Upper lobe of left lung (tissue), 6 donors: ENCODE results near the gene RNF11. TPM values are rescaled to one million over a fixed set of nuclear protein-coding genes. Genes with fewer than 3 reads are reported as not detected.

Source experiments
- ATAC-seq, 2 donors: fragments of 200-7000 bp; cut with Tn5 transposase; one replicate each; pipeline ENCODE4 v1.9.1; 2022; ENCODE audit warnings: mild to moderate bottlenecking in 2 of 2, moderate library complexity in 2 of 2; ENCODE audit not compliant: low FRiP score in 2 of 2
- DNase-seq, 2 donors: peaks; one replicate each; pipeline ENCODE4 v3.0.0-alpha.2; 2019 to 2020
- H3K27ac ChIP-seq, 4 donors: fragments of 200-600 bp; sonication (generic); one replicate each; pipeline ENCODE4 v1.5.1; 2016 to 2019
- H3K27me3 ChIP-seq, 4 donors: fragments of 200-600 bp; sonication (generic); one replicate each; pipeline ENCODE4 v1.5.1; 2017 to 2019
- H3K36me3 ChIP-seq, 4 donors: fragments of 200-600 bp; sonication (generic); one replicate each; pipeline ENCODE4 v1.5.1; 2016 to 2019
- H3K4me1 ChIP-seq, 4 donors: fragments of 200-600 bp; sonication (generic); one replicate each; pipeline ENCODE4 v1.5.1; 2018 to 2019
- H3K4me3 ChIP-seq, 4 donors: fragments of 200-600 bp; sonication (generic); one replicate each; pipeline ENCODE4 v1.5.1; 2017 to 2019; ENCODE audit warnings: mild to moderate bottlenecking in 2 of 4, moderate library complexity in 1 of 4
- H3K9me3 ChIP-seq, 4 donors: fragments of 200-600 bp; sonication (generic); one replicate each; pipeline ENCODE4 v1.5.1; 2018 to 2019
- CTCF ChIP-seq, 6 experiments: fragments of 450-650 bp in 4 of 6; fragments of 200-600 bp in 2 of 6; sonication (generic) in 2 of 6; IDR thresholded peaks; one replicate each; pipeline ENCODE4 v1.5.1; 2016 to 2019; ENCODE audit warnings: antibody characterized with exemption in 6 of 6
- EP300 ChIP-seq, 4 donors: sonication (generic); formaldehyde crosslinking; IDR thresholded peaks; one replicate each; pipeline ENCODE4 v1.5.1; 2017; ENCODE audit warnings: antibody characterized with exemption in 4 of 4, control low read depth in 2 of 4
- POLR2A ChIP-seq, 4 donors: fragments of 450-650 bp; IDR thresholded peaks; one replicate each; pipeline ENCODE4 v1.5.1; 2016 to 2017; ENCODE audit warnings: antibody characterized with exemption in 4 of 4, mild to moderate bottlenecking in 2 of 4
- POLR2AphosphoS5 ChIP-seq, 2 donors: sonication (generic); formaldehyde crosslinking; IDR thresholded peaks; one replicate each; pipeline ENCODE4 v1.5.1; 2017; ENCODE audit warnings: antibody characterized with exemption in 2 of 2
- WGBS, 2 donors: methylation state at CpG; one replicate each; pipeline ENCODE4 v1.1.5; 2017 to 2018; 5-methylcytosine and 5-hydroxymethylcytosine counted together
- total RNA-seq, 6 donors: library from RNA; depleted of rRNA in 4 of 6; stranded (reverse); fragments of >200 nt in 4 of 6; gene quantifications; one replicate each; pipeline versions ENCODE4 v1.1.0 to v1.2.1, GENCODE V29; 2016 to 2021
- donor health status: DM: no; HTN: no; CAD: no; lungs with moderate emphysema.
- donor health status: DM: no; HTN: yes; CAD: no; lungs with severe emphysema.

Gene RNF11
- total RNA-seq, 6 donors from 2014 or later = 26.2 to 125 (median 78.8) TPM

DNA sequence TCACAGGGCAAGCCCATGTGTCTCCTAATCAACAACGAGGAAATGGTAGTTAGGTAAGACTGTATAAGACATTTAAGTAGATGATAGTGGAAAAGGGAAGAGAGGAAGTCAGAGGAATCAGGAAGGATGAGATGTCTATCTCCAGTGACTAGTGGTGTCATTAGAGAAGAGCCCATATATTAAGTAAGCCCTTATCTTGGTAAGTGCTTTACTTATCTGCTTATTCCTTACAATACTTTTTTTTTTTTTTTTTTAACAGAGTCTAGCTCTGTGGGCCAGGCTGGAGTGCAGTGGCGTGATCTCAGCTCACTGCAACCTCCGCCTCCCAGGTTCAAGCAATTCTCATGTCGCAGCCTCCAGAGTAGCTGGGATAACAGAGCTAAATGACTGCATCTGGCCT is 29.5 kb downstream of the RNF11 start:
- Histone ChIP-seq H3K4me3 (no peak overlapping the region), H3K36me3 (peaks cover 0 to 9% (median 2%) of the 10 kb centered on the region in 4 donors), H3K4me1 (peaks cover 35 to 53% (median 48%) of the 10 kb centered on the region in 4 donors), H3K9me3 (no peaks in the 10 kb centered on the region), H3K27ac (no peak overlapping the region), H3K27me3 (no peaks in the 10 kb centered on the region)
- TF ChIP-seq EP300 (IDR thresholded peaks at IDR 0.05) = no peak
- DNase-seq (no peak), ATAC-seq (no peak)
- 79% methylated on average over 4 of the region's 4 CpGs for WGBS, 2 donors

GRCh38 chr1:51266181-51266580 is 30.1 kb downstream of the RNF11 start:
- H3K27me3 ChIP-seq = no peaks in the 10 kb centered on the region
- H3K4me1 ChIP-seq = peaks cover 31 to 48% (median 44%) of the 10 kb centered on the region in 4 donors
- TF ChIP-seq CTCF (IDR thresholded peaks at IDR 0.05) = no peak
- no peak for TF ChIP-seq POLR2A (IDR thresholded peaks at IDR 0.05)
- no peak for TF ChIP-seq EP300 (IDR thresholded peaks at IDR 0.05)
- no peak for TF ChIP-seq POLR2AphosphoS5 (IDR thresholded peaks at IDR 0.05)
- H3K4me3 ChIP-seq = no peak overlapping the region
- H3K27ac ChIP-seq = no peak overlapping the region
- H3K36me3 ChIP-seq = peaks cover 0 to 15% (median 2%) of the 10 kb centered on the region in 4 donors
- 96 to 97% methylated on average over 2 of the region's 2 CpGs for WGBS, 2 donors
- DNase-seq (no peak), ATAC-seq (no peak)
- no peaks in the 10 kb centered on the region for H3K9me3 ChIP-seq

DNA sequence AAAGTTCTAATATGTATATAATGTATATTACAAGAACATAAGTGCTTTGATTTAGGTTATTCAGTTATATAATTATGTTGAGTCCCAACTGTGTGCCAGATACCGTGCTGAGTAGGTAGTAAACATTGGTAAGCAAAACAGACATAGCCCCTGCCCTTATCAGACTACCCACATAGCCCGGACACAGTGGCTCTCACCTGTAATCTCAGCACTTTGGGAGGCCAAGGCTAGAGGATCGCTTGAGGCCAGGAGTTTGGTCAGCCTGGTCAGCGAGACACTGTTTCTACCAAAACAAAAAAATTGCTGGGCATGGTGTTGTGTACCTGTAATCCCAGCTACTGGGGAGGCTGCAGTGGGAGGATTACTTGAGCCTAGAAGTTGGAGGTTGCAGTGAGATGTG is 30.7 kb downstream of the RNF11 start:
- no peaks in the 10 kb centered on the region for H3K9me3 ChIP-seq
- ATAC-seq (no peak), DNase-seq (no peak)
- WGBS, 2 donors = 99 to 100% methylated on average over 4 of the region's 4 CpGs
- peaks cover 0 to 21% (median 2%) of the 10 kb centered on the region in 4 donors for H3K36me3 ChIP-seq
- TF ChIP-seq POLR2AphosphoS5 (IDR thresholded peaks at IDR 0.05) (no peak), EP300 (IDR thresholded peaks at IDR 0.05) (no peak), POLR2A (IDR thresholded peaks at IDR 0.05) (no peak)
- no peak overlapping the region for H3K4me3 ChIP-seq
- no peak overlapping the region for H3K27ac ChIP-seq
- H3K27me3 ChIP-seq = no peaks in the 10 kb centered on the region
- peaks cover 26 to 45% (median 38%) of the 10 kb centered on the region in 4 donors for H3K4me1 ChIP-seq

DNA sequence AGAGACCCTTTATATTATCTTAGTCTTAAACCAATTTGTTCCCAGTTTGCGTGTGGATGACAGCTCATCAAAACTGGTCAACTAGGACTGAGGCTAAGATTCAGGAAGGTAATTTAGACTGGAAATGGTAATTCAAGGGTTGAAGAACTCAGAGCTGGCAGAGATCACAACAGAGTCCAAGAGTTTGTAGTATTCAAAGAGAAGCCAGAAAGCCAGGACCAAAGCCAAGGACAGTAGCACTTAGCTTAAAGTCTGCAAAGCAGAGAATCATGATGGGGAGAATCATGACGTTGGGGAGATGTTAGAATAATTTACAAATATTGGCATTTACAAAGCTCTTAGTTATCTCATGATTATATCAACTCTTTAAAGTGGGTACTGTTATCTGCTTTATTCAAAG is 32.6 kb downstream of the RNF11 start:
- DNase-seq = no peak
- peaks cover 24 to 43% (median 30%) of the 10 kb centered on the region in 4 donors for H3K4me1 ChIP-seq

GRCh38 chr1:51270751-51271150 is 34.7 kb downstream of the RNF11 start:
- no peak for ATAC-seq

More for the DNA sequence above, 32.6 kb downstream of the RNF11 start:
- Histone ChIP-seq H3K27ac (no peak overlapping the region), H3K27me3 (no peaks in the 10 kb centered on the region), H3K9me3 (no peaks in the 10 kb centered on the region), H3K4me3 (no peak overlapping the region), H3K36me3 (peaks cover 0 to 28% (median 2%) of the 10 kb centered on the region in 4 donors)
- TF ChIP-seq POLR2AphosphoS5 (IDR thresholded peaks at IDR 0.05) (no peak), POLR2A (IDR thresholded peaks at IDR 0.05) (no peak), CTCF (IDR thresholded peaks at IDR 0.05) (no peak), EP300 (IDR thresholded peaks at IDR 0.05) (no peak)
- no peak for ATAC-seq
- WGBS, 2 donors = 67 to 71% methylated on average over 2 of the region's 2 CpGs

More at GRCh38 chr1:51270751-51271150, 34.7 kb downstream of the RNF11 start:
- no peak for DNase-seq
- TF ChIP-seq CTCF (IDR thresholded peaks at IDR 0.05) = no peak
- no peak for TF ChIP-seq POLR2A (IDR thresholded peaks at IDR 0.05)
- no peak for TF ChIP-seq POLR2AphosphoS5 (IDR thresholded peaks at IDR 0.05)
- no peak for TF ChIP-seq EP300 (IDR thresholded peaks at IDR 0.05)
- H3K36me3 ChIP-seq = peaks cover 0 to 40% (median 2%) of the 10 kb centered on the region in 4 donors
- H3K4me3 ChIP-seq = no peak overlapping the region
- no peaks in the 10 kb centered on the region for H3K9me3 ChIP-seq
- no peaks in the 10 kb centered on the region for H3K27me3 ChIP-seq
- H3K4me1 ChIP-seq = peaks cover 6 to 24% (median 15%) of the 10 kb centered on the region in 4 donors
- H3K27ac ChIP-seq = no peak overlapping the region
